ENCODE measurements around the gene CFAP20.

- no peak for TF ChIP-seq GABPA (IDR thresholded peaks at IDR 0.05 in 1 of 2, conservative IDR thresholded peaks at IDR 0.05 in 1 of 2)
- TF ChIP-seq, protein P1, sequence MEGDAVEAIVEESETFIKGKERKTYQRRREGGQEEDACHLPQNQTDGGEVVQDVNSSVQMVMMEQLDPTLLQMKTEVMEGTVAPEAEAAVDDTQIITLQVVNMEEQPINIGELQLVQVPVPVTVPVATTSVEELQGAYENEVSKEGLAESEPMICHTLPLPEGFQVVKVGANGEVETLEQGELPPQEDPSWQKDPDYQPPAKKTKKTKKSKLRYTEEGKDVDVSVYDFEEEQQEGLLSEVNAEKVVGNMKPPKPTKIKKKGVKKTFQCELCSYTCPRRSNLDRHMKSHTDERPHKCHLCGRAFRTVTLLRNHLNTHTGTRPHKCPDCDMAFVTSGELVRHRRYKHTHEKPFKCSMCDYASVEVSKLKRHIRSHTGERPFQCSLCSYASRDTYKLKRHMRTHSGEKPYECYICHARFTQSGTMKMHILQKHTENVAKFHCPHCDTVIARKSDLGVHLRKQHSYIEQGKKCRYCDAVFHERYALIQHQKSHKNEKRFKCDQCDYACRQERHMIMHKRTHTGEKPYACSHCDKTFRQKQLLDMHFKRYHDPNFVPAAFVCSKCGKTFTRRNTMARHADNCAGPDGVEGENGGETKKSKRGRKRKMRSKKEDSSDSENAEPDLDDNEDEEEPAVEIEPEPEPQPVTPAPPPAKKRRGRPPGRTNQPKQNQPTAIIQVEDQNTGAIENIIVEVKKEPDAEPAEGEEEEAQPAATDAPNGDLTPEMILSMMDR (IDR thresholded peaks at IDR 0.05; ENCODE audit: low read depth, low read length, missing input control): no peak
- TF ChIP-seq YY1 (IDR thresholded peaks at IDR 0.05): no peak
- TF ChIP-seq, protein P2, sequence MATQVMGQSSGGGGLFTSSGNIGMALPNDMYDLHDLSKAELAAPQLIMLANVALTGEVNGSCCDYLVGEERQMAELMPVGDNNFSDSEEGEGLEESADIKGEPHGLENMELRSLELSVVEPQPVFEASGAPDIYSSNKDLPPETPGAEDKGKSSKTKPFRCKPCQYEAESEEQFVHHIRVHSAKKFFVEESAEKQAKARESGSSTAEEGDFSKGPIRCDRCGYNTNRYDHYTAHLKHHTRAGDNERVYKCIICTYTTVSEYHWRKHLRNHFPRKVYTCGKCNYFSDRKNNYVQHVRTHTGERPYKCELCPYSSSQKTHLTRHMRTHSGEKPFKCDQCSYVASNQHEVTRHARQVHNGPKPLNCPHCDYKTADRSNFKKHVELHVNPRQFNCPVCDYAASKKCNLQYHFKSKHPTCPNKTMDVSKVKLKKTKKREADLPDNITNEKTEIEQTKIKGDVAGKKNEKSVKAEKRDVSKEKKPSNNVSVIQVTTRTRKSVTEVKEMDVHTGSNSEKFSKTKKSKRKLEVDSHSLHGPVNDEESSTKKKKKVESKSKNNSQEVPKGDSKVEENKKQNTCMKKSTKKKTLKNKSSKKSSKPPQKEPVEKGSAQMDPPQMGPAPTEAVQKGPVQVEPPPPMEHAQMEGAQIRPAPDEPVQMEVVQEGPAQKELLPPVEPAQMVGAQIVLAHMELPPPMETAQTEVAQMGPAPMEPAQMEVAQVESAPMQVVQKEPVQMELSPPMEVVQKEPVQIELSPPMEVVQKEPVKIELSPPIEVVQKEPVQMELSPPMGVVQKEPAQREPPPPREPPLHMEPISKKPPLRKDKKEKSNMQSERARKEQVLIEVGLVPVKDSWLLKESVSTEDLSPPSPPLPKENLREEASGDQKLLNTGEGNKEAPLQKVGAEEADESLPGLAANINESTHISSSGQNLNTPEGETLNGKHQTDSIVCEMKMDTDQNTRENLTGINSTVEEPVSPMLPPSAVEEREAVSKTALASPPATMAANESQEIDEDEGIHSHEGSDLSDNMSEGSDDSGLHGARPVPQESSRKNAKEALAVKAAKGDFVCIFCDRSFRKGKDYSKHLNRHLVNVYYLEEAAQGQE (IDR thresholded peaks at IDR 0.05): no peak
- no peak for TF ChIP-seq SP1 (IDR thresholded peaks at IDR 0.05)
- no peak for TF ChIP-seq HNF4G (IDR thresholded peaks at IDR 0.05)
Observed at GRCh38 chr16:58074657-58075056, 54.5 kb downstream of the CFAP20 start.

Measured in liver (tissue), 3 donors.